Activated naive CD8-positive, alpha-beta T cell treated with anti-CD3 and anti-CD28 coated beads, Interleukin-2, amount 50 U/mL, for 16 hours (primary cell): ENCODE results near the gene ABCG1.
A peak's percentile ranks its signal among the peaks of the same experiment; 100 is the strongest.

Experiments used
- DNase-seq: peaks from one replicate; pipeline ENCODE4 v3.0.0-alpha.2; 2020; ENCODE audit warnings: low read depth, low spot score

ABCG1 gene

DNA sequence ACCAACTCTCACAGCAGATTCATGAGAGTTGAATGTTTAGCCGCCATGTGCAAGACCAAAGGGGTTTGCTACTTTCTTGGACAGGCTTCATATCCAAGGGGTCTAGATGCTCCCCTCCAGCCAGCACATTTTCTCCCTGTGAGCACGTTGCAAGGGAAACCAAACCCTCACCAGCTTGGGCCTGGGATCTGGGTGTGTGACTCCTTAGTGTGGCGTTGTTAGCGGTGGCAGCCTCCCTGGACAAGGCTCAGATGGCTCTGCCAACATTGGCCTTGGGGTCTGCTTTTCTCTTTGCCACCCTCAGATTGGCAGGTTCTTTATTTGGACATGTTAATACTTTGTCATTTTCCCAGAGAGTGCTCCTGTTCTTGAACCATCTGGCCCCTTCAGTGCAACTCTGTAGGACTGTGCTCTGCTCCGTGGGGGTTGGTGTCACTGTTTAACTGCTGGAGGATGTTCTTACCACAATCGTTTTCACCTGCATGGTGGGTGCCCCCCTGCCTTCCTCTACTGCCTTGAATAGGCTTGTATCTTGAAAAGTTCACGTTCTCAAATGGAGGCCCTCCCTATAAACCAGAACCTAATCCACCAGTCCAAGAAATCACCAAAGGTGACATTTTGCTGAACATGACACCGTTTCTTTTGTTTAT, 13.4 kb downstream of the ABCG1 start:
- DNase-seq: no peak

DNA sequence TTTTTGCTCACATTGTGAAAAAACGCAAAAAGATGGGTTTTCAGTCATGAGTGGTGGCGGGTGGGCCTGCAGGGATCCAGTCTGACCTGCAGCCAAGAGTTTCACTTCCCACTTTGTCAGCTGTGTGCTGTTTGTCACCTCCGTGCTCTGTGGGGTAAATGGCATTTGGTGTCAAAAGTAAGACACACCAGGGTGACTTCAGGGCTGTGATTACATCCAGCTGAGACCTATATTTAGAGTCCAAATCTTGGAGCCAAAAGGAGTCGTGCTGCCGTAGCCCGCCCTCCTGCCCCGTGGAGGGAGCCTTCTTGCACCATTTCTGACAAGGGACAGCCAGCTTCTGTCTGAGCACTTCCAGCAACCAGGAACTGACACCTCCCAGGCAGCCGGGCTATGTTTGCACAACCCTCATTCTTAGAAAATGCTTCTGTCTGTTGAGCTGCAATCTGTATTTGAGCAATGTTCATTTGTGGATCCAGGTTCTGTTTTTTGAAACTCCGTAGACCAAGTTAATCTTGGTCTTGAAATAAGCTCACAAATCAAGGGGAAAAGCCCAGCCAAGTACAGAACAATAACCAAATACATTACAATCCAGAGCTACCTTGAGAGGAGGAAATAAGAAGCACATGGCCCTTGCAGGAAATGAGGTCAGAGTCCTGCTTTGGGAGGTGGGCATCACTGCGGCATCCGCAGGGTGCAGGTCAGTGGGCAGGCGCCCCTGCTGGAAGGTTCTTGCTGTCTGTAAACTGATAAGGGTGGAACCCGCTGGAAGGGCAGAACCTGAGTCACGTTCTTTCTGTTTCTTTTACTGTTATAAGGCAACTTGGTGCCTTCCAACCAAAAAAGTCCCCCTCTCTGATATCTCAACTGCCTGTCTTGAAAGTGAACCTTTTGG, 14.4 kb downstream of the ABCG1 start:
- DNase-seq: peak; percentile 45

DNA sequence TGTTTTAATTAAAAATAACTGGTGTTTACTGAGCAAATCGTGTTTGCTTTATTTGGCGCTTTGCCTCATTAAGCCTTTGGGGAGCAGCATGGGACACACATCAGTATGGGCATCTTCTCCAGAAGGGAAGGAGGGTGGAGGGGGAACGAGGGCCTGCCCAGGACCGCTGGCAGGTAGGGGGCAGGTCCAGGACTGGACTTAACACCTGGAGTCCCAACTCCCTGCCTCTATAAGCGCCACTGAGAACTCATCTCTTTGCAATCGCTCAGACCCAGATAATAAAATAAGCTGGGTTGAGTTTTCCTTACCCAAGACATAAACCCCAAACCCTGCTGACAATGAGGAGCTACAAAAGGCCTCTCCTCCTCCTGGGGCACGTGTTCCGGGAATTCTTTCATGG, 15.1 kb downstream of the ABCG1 start:
- no peak for DNase-seq

DNA sequence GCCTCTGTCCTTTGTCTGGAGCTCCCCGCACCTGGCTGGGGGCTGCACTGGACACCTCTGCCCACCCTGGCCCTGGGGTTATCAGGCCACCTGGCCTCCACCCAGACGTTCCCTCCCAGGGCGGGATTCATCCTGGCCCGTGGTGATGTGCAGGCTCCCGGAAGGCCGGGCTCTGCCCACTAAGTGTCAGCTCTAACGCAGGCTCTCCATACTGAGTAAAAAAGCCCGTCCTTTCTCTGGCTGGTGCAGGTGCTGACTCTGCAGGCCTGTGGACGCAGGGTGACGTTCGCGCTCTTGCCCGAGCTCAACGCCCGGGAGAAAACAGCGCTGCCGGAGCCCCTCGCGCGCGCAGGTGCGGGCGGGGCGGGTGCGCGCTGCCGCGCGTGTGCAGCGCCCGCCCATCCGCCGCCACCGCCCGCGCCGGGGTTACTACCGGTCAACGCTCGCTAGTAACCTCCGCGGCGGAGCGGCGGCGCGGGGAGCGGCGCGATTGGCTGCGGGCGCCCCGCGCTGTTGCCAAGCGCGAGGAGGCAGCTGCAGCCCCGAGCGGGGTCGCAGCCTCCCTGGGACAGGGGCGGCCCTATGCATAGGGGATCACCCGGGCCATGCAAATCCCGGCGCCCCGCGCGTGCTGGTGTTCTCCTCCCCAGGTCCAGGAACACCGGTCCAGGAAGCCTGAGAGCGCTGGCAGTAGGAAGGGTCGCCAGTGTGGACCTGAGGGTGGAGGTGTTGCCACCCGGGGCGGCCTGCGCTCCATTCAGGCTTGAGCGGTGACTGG, 15.7 kb downstream of the ABCG1 start:
- peak; percentile 41 for DNase-seq

DNA sequence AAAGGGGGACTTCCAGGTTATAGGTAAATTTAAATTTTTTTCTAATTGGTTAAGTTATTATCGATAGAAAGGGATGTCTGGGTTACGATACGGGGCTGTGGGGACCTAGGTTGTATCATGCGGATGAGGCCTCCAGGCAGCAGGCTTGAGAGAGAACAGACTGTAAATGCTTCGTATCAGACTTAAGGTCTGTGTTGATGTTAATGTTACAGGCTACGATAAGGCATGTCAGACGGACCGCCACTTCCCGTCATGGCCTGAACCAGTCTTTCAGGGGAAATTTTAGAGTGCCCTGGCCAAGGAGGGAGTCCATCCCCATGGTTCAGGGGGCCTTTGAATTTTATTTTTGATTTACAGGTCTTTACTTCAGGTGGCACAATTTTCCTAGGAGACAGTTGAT, 16.7 kb downstream of the ABCG1 start:
- DNase-seq: no peak

DNA sequence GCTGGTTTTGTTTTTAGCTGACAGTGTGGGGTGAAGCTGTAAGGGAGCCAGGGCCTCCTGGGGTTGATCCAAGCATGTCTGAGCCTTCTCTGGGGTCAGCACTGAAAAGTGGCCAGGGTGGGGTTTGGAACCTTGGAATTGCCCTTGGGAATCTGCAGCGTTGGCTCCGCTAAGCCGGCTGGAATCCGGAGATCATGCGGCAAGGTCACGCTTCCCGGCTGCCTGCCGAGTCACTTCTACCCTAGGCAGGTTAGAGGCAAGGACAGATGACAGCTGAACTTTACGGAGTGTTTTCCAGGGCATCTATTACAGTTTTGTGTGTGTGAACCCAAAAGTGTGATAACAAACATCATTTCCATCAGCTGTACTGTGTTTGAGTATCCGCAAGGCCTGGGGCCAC, 17.1 kb downstream of the ABCG1 start:
- DNase-seq: no peak

DNA sequence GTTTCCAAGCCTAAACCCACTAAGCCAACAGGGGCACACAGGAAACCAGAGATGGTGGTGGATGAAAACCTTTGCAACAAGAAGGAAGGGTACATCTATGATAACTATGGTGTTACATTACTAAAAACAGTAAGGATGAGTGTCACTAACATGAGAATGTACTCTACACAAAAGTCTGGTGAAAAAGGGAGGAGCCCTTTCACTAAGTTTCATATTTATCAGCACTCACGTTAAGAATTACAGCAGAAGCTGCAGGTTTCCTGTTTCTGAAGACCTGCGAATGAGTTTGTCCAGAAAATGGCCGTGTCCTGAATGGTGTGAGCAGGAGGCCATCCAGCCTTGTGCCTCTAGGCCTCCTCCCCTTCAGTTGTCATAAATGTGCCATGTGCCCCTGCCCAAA, 17.8 kb downstream of the ABCG1 start:
- DNase-seq: no peak

DNA sequence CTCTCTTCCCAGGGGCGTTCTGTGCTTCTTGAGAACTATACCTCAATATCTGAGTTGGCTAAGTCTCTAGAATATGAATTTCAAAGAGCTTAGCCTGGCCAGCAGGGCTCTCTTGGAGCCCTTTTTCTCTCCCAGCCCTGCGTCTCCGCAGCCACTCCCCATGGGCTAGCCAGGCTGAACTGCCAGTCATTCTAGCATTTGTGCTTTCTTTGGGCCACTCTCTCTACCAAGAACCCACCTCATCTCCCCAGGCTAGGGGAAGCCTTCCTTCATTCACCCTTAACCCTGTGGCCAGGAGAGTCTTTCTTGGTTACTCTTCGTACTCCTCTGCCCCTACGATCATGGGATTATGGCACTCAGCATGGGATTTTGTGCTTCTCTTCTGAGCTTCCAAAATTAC, 18.2 kb downstream of the ABCG1 start:
- DNase-seq: no peak

DNA sequence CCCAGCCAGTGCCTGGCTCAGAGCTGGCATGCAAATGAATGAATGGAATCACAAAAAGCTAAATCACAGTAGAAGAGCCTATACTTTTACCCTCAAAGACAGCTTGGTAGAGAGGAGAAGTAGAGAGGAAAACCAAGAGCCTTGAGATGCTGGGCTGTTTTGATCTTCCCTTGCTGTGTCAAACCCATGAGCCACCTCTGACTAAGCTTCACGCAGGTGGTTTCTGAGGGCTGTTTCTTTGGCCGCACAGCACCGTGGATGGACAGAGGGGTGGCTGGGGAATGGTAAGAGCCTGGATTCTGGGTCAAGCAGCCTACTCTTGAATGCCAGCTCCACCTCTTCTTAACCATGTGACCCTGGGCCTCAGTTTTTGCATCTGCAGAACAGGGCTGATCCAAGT, 18.6 kb downstream of the ABCG1 start:
- no peak for DNase-seq

DNA sequence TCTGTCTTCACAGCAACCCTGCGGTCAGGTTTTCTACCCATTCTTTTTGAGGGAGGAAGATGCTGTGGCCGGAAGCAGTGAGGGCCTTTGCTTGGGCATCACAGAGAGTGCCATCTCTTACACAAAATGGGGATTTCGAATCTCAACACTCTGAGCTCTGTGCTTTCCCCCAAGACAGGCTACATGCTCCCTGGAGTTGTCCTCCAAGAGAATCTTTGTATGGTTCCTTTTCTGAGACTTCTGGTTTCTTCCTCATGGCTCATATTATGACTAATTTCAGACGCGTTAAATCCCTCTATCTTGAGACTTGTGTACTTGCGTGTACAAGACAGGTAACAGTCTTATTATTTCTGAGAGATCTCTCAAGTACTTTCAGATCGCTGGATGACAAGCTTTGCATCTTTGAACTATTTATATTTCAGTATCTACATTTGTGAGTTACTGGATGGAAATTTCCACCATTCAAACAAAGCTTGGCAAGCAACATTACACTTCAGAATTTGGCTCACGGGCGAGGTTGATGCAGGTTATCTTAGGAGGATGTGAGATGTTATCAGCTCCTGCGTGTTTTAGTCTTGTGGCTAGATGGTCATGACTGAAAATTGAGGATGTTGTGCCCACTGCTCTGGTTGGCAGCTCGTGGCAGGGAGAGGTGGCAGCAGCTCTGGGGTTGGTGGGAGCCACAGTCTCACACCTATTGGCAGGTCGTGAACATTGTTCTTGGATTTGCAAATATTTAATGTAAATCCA, 19.4 kb downstream of the ABCG1 start:
- DNase-seq: no peak

DNA sequence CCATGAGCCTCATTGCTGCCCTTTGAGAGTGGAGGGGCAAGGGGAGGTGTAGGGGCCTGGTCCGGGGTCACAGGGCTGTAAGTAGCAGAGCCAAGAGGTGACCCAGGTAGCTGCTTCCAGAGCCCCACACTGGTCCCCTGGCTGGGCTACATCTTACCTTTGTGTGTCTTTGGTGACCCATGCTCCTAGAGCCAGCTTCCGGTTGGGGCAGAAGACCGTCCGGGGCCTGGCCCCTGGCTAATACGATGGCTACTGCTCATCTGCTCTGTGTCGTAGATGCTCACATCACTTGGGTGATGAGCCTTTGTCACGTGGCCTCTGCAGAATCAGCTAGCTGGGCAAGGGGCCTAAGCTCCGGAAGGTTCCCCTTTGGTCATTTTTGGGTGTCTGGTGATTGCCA, 20.6 kb downstream of the ABCG1 start:
- no peak for DNase-seq

DNA sequence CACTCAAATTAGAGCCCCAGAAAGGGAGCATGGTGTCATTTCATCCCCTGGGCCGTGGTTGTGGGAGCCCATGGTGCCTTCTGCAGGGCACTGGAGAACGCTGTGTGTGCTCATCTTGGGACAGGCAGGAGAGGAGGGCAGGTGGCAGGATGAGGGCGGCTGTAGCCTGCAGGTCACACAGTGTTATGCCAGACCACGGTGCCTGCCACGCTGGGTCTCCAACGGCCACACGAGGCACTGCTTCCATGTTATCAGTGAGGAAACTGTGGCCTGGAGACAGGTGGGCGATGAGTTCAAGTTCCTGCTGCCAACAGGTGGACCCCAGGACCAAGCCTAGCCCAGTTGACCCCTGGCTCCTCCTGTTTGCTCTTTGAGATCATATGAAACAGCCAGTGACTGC, 21.0 kb downstream of the ABCG1 start:
- DNase-seq: no peak

DNA sequence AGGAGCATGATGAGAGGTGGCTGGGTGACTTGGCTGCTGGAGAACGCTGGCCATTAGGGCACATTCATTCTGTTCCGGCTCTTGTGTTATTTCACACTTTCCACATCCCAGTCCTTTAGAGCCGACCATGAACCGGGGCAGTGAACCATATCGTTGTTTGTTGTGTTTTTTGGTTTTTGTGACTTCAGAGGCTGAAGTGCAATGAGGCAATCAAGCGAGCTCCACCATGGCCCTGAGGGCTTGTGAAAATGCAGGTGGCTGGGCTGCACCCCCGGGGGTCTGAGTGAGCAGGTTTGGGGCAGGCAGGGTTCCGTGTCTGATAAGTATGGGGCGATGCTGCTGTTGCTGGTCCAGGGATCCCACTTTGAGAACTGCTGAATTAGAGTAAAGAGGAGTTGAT, 23.7 kb downstream of the ABCG1 start:
- DNase-seq: no peak

DNA sequence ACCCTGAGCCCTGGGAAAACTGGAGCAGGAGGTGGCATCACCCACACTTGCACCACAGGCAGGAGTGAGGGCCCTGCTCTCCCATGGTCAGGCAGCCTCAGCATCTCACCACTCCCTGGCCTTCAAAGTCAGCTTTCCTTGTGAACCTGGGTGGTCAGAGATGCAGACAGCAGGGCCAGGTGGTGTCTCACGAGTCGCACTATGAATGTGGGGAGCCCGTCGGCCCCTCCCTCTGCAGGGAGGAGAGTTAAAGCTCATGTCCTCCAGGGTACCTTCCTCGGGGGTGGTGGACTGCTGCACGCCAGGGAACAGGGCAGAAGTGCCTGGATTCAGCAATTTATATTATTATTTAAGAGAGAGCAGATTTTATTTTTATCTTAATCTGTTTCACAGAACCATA, 24.1 kb downstream of the ABCG1 start:
- no peak for DNase-seq

DNA sequence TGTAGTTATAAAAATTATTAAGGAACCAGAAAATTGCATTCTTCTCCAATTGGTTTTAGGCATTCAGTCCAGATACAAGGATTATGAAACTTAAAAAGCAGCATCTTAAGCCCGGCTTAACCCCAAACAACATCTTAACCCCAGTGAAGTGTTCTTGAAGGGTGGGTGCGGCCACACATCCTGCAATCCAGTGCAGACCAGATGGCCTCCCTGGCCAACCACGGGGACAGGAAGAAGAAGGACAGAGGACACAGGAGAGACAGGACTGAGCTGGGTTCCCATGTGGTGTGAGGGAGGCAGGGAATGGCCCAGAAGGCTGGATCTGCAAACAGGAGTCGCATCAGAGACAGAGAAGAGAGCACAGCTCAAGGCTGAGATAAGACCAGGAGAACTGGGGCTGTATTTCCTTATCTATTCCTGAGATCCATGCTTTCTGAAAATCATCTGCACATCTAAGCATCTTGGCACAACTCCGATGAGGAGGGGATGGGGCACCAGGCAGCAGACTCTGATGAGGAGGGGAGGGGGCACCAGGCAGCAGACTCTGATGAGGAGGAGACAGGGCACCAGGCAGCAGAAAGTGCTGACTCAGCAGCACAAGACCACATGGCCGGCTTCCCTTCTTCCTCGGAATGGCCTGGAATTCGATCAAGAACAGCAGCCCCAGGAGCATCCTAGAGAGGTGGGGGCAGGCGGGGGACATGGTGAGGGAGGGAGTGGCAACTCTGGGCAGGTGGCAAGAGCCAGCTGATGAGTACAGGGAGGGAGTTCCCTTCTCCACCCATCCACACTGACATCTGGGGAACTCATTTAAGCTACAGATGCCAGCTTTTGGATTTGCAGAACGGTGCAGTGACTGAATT, 26.6 kb downstream of the ABCG1 start:
- DNase-seq: no peak

DNA sequence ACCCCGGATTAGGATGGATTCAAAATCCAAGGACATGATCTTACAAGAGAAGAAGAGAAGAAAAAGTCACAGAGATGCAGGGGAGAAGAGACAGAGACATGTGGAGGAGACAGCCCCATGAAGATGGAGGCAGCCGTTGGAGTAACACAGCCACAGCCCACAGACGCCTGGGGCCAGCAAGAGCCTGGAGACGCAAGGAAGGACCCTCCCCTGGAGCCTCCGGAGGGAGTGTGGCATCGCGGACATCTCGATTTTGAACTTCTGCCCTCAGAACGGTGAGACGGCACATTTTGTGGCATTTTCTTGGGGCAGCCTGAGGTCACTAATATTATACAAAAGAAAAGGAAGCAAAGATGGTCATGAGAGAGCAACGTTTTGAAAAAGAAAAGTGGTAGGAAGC, 28.8 kb downstream of the ABCG1 start:
- DNase-seq: no peak

DNA sequence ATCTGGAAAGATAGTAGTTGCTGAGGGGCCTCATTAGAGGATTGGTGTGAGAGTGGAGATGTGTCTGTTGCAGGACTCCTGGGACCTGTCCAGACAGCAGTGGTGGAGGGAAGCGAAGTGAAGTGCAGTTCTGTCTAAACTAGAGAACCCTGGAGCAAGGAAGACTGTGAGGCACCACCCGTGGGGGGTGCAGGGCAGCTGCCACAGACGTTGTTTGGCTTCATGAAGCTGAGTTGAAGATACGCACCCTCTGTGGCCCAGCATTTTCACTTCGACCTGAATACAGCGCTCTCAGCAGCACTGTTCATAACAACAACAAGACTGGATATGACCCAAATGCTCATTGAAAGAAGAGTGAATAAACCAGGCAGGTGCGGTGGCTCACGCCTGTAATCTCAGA, 29.3 kb downstream of the ABCG1 start:
- no peak for DNase-seq

DNA sequence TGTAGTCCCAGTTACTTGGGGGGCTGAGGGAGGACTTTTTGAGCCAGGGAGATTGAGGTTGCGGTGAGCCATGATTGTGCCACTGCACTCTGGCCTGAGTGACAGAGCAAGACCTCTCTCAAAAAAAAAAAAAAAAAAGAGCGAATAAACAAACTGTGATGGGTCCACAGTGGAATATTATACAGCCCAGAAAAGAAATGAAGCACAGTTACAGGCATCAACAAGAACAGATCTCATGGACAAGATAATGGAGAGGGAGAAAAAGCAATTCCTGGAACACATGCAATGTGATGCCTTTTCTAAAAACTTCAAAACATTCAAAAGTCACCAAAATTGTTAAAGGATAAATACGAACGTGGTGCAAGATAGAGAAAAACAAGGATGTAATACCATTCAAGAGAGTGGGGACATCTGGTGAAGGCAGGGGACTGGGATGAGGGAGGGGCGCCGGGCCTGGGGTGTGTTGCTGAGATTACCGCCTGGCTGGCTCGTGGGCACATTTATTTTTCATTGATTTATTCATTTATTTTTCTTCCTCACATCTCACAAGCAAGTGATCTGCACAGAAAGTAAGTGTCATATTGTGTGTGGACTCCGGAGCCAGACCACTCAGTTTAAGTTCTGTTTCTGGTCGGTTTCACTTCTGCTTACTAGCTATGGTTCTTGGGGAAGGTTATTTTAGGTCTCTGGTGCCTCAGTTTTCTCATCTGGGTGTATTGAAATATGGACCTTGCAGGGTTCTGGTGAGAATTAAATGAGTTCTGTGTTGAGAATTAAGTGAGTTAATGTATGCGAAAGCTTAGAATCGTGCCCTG, 30.1 kb downstream of the ABCG1 start:
- DNase-seq: no peak

DNA sequence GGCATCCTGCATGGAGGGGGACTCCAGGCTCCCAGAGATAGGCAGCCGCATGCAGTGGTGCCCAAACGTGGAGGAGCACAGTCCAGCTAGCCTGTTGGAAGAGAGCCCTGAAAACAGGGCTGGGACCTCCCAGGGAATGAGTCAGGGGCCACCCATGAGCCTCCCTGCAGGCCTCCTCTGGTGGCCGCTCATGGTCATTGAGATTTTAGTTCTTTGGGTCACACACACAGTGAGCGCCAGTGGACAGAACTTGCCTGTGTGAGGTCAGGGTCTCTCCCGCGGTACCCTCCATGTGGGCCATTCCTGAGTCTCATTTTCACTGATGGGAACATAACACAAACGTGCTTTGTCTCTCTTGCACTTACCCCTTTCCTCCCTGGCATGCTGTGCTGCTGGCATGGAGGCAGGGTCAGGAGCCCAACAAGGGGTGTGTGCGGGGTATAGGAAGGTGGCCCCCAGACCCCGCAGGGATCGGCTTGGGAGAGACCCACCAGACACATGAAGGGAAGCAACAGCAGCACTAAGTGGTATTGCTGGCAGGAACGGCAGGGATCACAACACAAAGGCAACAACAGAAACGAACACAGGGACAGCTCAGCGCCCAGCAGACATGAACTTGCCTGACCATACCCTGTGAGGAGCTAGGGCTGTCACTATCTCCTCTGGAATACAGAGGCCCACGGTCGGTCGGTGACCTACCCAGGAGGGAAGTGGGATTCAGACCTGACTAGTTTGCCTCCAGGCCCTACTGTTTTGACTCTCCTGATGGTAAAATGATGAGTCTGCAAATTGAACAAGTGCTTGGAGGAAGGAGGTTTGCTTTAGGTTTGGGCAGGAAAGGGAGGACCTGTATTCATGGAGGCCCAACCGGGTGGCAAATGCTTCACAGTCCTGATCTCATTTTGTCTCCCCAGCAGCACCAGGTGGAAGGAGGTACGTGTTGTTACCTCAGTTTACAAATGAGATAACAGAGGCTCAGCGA, 31.8 kb downstream of the ABCG1 start:
- DNase-seq: no peak
